GM18508 (cell line): Measurements from ENCODE around the gene RMDN2.

Experiments used
- ATAC-seq: cut with Tn5 transposase; IDR thresholded peaks from one replicate; pipeline ENCODE4 v1.9.1; 2021; ENCODE audit warnings: moderate number of reproducible peaks; ENCODE audit not compliant: insufficient read depth, unreplicated experiment

The RMDN2 gene

DNA sequence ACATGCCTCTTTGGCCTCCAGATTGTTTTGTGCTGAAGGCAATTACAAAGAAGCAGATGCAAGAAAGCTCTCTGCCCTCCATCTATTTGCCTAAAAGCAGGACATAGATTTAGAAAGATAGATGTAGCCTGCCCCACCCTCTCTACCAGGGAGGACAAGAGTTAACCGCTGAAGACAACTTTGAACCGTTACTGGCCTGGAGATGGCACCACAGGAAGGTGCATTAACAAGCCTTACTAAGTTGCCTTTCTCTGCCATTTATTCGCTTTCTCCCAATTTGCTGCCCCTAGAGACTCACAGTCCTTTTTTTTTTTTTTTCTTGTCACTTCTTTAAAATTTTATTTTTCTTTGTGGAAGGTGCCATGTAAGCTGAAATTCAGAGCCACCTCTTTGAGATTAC, 28.8 kb upstream of the RMDN2 start:
- ATAC-seq, result no peak

DNA sequence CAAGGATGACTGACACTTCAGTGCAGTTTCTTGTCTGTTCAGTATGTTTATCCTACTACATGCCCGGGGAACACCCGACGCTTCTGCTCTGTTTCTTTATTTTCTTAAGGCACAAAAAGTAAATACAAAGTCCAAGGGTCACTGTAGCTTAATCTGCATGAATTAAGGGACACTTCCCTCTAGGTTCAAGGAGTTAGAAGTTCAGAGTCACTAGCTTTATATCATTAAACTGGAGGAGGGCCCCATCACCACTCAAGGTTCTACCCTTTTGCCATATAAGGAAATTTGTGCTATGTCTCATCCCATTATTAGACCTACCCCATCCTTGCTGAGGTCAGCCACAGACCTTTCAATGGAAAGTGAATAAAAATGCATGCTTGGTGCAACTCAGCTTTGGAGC, 27.6 kb upstream of the RMDN2 start:
- no peak for ATAC-seq

DNA sequence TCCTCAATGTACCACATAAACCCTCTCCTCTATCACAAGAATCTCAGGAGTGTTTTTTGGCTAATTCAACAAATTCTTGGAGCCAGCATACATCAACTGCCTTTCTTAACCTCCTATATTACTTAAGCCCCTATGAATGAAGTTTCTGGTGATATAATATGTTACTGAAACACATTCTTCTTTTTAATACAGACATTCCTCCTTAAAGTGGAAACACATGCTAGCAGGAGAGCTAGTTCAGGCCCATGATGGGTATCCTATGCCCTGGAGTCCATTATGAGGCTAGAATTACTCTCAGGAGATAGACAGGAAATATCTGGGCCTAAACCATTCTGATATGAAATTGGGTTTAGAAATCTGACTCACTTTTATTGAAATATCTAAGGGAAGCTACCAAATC, 26.6 kb upstream of the RMDN2 start:
- no peak for ATAC-seq

DNA sequence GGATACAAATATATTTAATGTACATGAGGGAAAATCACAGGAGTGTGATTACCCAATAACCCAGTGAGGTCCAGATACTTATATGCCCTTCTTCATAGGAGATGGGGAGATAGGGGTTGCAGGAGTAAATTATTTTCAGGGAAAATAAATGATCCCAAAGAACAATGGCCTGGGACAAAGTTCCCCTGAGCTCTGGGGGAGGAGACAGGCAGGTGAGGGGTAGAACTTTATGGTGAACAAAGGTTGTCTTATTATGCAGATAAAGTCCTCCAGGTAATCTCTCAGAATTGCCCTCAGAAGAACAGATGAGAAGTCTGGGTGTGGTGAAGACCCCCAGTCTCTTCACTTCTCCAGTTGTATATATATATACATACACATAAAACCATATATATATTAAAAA, 22.1 kb upstream of the RMDN2 start:
- no peak for ATAC-seq

DNA sequence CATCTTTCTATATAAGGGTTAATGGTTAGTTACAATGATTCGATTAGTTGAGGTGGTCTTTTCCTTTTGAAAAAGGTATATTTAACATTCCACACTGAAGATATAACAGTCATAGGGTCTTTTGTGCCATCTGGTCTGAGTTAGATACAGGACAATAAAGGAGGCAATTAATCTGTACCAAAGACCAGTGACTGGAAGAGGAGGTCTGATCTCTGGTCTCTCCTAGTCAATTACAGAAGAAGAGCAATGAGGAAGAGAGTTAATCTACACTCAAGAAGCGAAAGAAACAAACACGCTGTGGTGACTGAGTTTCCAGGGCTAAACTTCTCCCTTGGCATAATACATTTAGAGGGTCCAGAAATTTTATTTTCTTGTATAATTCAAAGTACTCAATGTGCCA, 20.7 kb upstream of the RMDN2 start:
- no peak for ATAC-seq

DNA sequence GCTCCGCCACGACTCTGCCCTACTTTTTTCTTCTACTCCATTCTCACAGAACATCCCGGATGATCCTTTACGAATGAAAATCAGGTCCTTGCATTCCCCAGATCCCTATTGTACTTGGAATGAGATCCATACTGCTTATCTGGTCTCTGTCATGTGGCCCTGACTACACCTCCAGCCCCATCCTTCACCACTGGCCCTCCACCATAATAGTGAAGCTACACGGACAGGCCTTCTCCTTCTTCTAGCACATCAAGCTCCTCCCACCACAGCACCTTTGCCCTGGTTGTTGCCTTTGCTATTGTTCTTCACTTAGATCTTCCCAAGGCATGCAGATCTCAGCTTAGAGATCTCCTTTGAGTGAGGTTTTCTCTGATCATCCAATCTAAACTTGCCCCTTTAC, 20.1 kb upstream of the RMDN2 start:
- no peak for ATAC-seq

DNA sequence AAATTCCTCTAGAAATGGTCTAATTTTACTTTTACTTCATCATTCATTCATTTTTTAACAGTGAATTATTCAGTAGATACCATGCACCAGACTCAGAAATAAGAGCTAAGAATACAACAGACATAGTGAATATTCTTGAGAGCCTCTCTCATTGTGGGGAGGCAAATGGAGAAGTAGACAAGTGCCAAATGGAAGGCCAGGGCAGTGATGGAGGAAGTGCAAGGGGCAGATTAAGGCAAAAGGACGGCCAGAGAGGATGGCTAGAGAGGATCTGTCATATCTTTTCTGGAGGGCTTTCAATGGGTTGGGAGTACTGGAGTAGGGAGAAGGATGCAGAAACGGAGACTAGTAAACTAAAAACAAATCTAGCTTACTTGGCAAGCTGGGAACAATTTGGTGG, 19.0 kb upstream of the RMDN2 start:
- no peak for ATAC-seq

DNA sequence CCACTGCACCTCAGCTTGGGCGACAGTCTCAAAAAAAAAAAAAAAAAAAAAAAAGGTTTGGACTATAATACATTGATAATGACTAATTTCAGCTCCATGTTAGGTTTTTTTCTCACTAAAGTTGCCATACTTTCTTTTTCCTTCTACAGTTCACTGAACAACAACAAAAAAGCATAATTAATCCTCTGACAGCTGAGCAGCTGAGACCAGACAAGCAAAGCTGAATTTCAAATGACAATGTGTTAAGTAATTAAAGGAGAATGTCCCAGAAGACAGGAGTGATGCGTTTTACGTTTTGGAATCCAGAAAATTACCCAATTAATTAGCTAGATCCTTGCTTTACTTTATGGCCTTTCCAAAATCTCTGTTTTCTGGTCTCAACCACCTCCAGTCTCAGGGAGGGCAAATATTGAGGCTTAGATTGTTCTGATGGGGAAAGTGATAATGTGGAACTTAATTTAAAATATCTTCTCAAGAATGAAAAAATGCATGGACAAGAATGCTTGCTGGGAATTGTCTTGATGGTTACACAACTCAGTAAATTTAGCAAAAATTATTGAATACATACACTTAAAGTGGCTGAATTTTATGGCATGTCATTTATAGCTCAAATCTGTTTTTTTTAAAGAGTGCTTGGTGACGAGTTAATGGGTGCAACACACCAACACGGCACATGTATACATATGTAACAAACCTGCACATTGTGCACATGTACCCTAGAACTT, 17.4 kb upstream of the RMDN2 start:
- no peak for ATAC-seq

DNA sequence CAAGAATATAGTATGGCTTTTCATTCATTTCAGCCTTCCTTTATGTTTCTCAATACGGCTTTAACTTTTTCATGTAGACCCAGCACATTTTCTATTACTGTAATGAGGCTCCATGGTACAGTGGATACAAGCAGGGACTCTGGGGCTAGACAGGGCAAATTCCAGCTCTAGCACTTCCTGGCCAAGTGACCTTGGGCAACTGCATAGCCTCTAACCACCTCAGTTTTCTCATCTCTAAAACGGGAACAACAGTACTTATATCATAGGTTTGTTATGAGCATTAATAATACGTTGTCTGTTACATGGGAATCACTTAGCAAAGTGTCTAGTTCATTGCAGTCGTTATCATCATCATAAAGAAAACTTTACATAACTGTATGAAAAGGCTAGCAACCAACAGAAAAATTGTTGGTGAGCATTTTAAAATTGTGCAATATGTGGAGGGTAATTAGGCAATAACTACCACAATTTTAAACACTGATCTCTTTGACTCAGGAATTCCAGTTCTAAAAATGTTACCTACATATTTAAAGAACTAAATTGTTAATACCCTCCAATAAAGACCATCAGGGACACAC, 13.7 kb upstream of the RMDN2 start:
- ATAC-seq, result no peak

DNA sequence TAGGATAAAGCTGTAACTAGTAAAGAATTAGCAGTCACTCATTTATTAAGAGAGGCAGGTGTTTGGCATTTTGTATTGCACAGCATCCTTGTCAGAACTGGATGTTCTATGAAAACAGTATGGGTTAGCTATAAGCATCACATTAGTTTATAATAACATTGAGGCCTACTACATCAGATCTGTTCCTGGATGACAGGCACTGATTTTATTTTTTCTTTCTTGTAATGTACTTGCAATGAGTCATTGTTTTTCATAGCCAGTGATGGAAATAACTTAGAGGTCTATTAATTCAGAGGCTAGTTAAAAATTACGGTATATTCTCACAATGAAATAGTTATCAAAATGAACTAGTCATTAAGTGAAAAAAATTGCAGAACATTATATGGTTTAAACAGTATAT, 13.0 kb upstream of the RMDN2 start:
- no peak for ATAC-seq

DNA sequence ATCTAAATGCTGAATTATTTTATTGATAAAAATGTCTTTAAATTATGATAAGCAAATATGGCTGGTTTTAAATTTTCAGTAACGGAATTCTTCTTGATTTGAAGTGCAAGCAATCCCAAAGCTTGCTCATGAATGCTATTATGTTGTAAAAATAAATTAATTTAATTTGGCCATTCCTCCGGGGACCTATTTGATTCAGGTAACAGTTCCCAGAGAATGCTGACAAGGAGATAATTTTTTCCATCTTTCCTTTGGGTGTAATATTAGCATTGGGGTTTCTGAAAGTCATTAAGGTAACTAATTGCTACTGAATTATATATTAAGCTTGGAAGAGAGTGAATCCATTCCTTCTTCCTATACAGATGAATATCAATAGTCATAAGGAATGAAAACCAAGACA, 12.5 kb upstream of the RMDN2 start:
- ATAC-seq, result no peak

DNA sequence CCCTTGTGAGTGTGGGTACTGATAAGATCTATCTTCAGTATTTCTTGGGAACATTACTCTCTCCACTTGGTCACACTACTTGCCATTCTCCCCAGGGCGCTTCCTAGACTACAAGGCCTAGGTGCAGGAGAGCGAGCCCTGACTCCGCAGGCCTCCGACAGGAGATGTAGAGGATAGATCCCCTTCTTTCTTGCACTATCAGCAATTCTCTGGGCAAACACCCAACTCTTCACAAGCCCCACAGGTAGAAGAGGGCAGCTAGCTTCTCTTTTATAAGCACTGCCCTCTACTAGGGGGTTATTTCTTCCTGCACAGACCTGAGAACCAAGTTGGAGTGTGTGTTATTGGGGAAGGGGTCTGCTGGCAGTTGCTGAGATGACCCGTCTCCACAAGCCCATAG, 10.7 kb upstream of the RMDN2 start:
- no peak for ATAC-seq

DNA sequence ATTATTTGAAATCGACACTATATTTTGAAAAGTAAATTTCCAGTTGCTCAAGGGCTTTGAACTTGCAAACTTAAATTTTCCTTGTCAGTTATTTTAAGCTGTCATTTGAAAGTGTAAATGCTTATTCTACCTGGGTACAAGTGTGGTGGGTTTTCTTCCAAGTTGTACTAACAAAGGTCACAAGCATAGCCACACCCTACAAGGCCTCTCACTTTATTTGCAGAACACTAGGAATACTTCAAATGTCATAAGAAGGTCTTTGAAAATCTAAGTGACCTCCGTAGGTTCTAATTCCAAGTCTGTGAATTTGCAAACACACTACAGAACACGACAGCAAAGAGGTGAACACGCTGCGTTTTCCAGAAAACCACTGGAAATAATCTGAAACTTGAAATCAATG, 9.3 kb upstream of the RMDN2 start:
- no peak for ATAC-seq

DNA sequence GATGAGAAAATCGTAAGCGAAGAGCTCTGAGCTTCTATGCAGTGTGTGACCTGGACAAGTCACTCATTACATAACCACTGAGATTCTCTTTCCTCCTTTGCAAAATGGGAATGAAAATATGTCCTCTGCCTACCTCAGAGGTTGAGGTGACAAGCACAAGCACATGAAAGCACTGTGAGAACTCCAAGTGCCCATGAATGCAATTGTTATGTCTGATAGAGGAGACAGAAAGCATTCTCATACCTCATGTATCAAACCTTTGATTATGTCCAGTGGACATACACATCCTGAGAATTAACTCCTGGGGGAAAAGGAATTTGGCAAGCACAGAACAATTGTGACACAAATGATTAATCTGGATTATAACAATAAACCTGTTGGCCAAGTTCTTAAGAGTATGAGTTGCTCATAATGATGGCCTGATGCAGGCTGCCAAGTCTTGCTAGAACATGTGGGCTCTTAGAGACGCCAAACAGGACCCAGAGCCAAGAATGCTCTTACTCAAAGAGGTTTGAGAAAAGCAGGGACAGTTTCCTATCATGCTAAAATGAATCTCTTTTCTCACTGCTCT, 8.5 kb upstream of the RMDN2 start:
- ATAC-seq, result no peak

DNA sequence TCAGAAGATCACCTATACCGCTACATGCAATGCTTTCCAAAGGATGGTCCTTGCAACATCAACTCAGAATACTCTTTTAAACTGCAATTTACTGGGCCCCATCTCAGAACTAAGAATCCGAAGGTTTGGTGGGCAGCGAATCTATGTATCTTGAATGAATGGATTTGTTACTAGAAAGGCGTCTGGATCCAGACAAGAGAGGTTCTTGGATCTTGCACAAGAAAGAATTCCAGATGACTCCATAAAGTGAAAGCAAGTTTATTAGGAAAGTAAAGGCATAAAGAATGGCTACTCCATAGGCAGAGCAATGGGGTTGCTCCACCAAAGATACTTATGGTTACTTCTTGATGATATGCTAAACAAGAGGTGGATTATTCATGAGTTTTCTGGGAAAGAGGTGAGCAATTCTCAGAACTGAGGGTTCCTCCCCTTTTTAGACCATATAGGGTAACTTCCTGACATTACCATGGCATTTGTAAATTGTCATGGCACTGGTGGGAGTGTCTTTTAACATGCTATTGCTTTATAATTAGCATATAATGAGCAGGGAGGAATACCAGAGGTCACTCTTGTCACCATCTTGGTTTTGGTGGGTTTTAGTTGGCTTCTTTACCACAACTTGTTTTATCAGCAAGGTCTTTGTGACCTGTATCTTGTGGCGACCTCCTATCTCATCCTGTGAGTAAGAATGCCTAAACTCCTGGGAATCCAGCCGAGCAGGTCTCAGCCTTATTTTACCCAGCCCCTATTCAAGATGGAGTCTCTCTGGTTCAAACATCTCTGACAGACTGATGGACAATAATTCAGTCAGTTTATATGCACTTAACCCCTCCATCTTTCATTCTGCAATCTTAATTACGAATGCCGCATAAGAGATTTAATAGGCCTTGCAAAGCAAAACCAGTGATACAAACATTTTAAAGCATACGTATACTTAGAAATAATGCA, 7.5 kb upstream of the RMDN2 start:
- ATAC-seq, result no peak

DNA sequence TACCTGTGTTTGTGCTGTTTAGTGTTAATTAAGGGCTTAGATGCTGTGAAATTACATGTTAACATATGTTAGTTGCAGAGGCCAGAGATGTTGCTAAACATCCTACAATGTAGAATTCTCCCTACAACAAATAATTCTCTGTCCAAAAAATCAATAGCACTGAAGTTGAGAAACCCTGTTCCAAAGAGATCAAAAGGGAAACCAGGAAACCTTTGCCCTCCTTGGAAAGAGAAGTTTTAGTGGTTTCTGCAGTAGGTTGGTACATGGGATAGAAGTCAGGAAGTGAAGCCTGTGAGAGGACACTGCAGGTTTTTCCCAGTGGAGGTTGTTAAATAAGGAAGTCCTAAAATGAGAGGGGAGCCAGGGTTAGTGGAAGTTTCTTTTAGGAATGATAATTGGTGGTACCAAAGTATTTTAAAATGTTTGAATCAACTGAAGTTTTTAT, 6.3 kb upstream of the RMDN2 start:
- no peak for ATAC-seq

DNA sequence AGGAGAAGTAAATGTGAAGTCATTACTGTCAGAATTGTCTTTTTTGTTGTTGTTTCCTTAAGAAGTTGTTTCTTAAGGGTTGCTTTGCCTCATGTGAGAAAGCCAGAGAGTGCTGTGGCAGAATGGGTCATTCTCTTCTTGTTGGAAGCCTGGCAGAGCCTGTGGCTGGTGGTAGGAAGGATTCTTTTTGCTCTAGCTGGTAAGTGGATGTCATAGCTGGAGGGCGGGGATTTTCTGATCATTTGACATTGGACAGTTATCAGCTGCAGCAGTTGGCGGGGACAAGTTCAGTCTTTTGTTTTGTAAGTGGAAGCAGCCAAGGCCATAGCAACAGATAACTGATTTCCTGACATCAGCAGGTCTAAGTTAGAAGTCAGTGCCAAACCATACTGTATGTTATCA, 5.5 kb upstream of the RMDN2 start:
- ATAC-seq, result no peak

DNA sequence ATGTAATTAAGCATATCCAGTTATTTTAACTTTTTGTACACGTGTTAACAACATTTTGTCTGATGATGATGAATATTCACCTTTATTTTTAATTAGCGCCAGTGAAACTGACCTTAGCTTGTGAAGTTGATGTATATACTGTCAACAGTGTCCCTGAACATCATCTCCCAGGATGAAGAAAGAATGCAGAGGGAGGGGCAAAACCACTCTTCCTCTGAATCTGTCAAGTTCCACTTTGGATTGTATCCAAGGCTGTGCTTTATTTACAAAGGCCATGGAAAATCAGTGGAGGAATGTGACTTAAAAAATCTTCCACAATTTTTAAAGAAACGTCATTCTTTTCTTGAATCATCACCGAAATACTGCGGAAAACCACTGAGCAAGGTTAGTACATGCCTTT, 4.5 kb upstream of the RMDN2 start:
- ATAC-seq, result no peak

DNA sequence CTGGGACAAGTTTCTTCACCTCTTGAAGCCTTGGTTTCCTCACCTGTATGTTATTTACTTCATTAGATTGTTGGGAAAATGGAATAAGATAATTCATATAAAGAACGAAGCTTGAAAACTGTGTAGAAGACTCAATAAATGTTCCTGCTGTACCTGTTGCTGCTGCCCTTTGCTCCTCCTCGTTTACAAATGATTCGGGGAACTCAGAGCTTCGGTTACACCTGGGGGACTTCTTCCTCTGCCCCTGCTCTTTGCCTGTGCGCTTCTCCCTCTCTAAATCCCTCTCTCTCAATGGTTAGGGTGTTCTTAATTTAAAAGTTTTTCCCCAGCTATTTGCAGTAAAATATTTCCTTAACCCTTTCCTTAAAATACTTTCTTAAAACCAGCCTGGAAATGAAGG, 3.3 kb upstream of the RMDN2 start:
- no peak for ATAC-seq

DNA sequence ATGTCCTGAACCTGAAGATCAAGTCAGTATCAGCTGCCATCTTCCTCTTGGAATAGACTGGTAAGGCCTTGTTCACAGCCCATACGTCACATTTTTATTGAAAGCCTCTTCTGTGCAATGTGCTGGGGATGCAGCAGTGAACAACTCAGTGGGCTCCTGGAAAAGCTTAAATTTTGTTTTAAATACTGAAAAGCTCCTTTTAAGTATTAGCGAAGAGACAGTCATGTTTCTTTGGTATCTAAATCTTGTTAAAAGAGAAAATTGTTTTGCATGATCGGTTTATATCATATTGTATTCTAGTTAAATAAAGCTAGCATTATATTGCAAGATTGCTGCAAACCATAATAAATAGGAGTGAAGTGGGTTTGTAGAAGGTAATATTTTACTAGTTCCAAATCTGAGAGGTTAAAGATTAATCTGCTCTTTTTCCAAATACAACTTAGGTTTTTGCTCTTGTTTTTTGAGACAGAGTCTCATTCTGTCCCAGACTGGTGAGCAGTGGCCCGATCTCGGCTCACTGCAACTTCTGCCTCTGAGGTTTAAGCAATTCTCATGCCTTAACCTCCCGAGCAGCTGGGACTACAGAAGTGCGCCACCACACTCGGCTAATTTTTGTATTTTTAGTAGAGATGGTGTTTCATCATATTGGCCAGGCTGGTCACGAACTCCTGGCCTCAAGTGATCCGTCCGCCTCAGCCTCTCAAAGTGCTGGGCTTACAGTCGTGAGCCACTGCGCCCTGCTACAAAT, 1.6 kb upstream of the RMDN2 start:
- ATAC-seq, result no peak
